WI38 (cell line): ENCODE measurements around the gene PRDM11.

ENCODE experiments used
- H3K4me3 ChIP-seq: 2 replicates; pipeline ENCODE4 v1.5.1; 2011; ENCODE audit warnings: low read depth, mild to moderate bottlenecking, control low read depth, low read length
- TF ChIP-seq, protein P1 (sequence below): IDR thresholded peaks from 2 replicates; pipeline ENCODE4 v1.5.1; 2012; ENCODE audit warnings: low read depth, mild to moderate bottlenecking, control low read depth, low read length

Gene PRDM11

GRCh38 chr11:45146072-45147016 lies at the start of gene PRDM11:
Gene PRDM11, plus strand, starts transcription at chr11:45146639. Its CDS starts 35,128 bp downstream, at chr11:45181767.
- TF ChIP-seq, protein P1, sequence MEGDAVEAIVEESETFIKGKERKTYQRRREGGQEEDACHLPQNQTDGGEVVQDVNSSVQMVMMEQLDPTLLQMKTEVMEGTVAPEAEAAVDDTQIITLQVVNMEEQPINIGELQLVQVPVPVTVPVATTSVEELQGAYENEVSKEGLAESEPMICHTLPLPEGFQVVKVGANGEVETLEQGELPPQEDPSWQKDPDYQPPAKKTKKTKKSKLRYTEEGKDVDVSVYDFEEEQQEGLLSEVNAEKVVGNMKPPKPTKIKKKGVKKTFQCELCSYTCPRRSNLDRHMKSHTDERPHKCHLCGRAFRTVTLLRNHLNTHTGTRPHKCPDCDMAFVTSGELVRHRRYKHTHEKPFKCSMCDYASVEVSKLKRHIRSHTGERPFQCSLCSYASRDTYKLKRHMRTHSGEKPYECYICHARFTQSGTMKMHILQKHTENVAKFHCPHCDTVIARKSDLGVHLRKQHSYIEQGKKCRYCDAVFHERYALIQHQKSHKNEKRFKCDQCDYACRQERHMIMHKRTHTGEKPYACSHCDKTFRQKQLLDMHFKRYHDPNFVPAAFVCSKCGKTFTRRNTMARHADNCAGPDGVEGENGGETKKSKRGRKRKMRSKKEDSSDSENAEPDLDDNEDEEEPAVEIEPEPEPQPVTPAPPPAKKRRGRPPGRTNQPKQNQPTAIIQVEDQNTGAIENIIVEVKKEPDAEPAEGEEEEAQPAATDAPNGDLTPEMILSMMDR: no peak

DNA sequence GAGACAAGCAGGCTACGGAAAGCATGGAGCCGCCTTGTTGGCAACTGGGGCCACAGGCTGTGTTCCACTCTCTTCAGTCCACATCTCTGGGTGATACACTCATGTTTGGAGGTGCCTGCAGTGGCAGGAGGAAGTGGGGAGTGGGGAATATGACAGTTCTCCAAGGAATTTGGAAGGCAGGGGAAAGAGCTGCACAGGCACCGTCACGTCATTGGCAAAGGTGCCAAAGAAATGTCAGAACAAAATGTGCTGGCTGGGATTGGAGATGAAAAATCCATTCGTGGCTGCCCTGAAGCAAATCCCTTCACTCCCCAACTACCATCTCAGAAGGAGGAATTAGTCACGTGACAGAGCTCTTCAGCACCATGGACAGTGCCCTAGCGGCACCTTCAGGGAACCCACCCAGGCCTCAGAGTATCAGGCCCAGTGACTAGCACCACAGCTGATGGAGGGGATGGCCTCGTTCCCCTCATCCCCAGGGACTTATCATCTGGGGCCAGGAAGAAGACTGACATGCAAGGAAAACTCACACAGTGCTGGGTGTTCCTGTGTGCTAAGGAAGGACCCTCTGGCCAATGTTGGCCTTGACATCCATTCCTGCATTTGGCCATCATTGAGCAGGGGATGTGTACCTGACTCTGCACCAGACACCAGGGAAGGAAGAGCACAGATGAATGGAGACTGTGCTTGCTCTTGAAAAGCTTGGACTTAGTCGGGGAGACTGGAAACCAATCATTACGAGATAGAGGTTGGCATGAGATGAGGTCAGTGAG lies 48.5 kb upstream of the PRDM11 start:
- no peak overlapping the region for H3K4me3 ChIP-seq
- TF ChIP-seq, protein P1: no peak

More at GRCh38 chr11:45146072-45147016, at the start of gene PRDM11:
- peak within 1 kb of the TSS; percentile 65 for H3K4me3 ChIP-seq

GRCh38 chr11:45098929-45099328 lies 47.5 kb upstream of the PRDM11 start:
- no peak overlapping the region for H3K4me3 ChIP-seq
- TF ChIP-seq, protein P1: no peak

- no peak overlapping the region for H3K4me3 ChIP-seq
- TF ChIP-seq, protein P1: no peak
Measured at GRCh38 chr11:45100339-45100738, 46.1 kb upstream of the PRDM11 start.

- no peak overlapping the region for H3K4me3 ChIP-seq
- TF ChIP-seq, protein P1: no peak
Measured at GRCh38 chr11:45102361-45102809, 44.1 kb upstream of the PRDM11 start.

- TF ChIP-seq, protein P1: peak; percentile 93
Measured at GRCh38 chr11:45102810-45103621, 43.4 kb upstream of the PRDM11 start.

More at GRCh38 chr11:45102810-45103621, 43.4 kb upstream of the PRDM11 start:
- no peak overlapping the region for H3K4me3 ChIP-seq
